Measurements from ENCODE around the gene BCL2L2.

The BCL2L2 gene

GRCh38 chr14:23356662-23357061 is 50.0 kb downstream of the BCL2L2 start:
- Histone ChIP-seq H3K4me3 (ENCODE audit: low read depth, low read length) (no peak overlapping the region), H3K9me3 (ENCODE audit: control insufficient read depth, insufficient read depth, low read depth, low read length) (no peaks in the 10 kb centered on the region), H3K36me3 (ENCODE audit: control insufficient read depth in 2 of 2, insufficient read depth in 1 of 2, low read length in 2 of 2) (no peaks in the 10 kb centered on the region), H3K27ac (ENCODE audit: extremely low read depth, low read depth, low read length) (no peak overlapping the region), H3K4me1 (ENCODE audit: control insufficient read depth, insufficient read depth, low read length) (no peaks in the 10 kb centered on the region)
- no peak for TF ChIP-seq SP3 (tag by site-specific recombination; IDR thresholded peaks at IDR 0.05)
- no peak for TF ChIP-seq KLF9 (tag by site-specific recombination; IDR thresholded peaks at IDR 0.05; ENCODE audit: low read depth)
- TF ChIP-seq ZNF398 (tag by site-specific recombination; IDR thresholded peaks at IDR 0.05), result no peak
- no peak for TF ChIP-seq ZNF518A (tag by site-specific recombination; conservative IDR thresholded peaks at IDR 0.05; ENCODE audit: low read depth)
- TF ChIP-seq ZNF223 (tag by site-specific recombination; IDR thresholded peaks at IDR 0.05), result no peak
- no peak for TF ChIP-seq ZNF585B (tag by site-specific recombination; IDR thresholded peaks at IDR 0.05)
- TF ChIP-seq ZSCAN4 (tag by site-specific recombination; IDR thresholded peaks at IDR 0.05), result no peak
- TF ChIP-seq ZNF341 (tag by site-specific recombination; IDR thresholded peaks at IDR 0.05; ENCODE audit: low read depth), result no peak
- TF ChIP-seq ZNF747 (tag by site-specific recombination; IDR thresholded peaks at IDR 0.05), result no peak
- no peak for TF ChIP-seq ZNF426 (tag by site-specific recombination; IDR thresholded peaks at IDR 0.05)
- no peak for TF ChIP-seq ZNF266 (tag by site-specific recombination; IDR thresholded peaks at IDR 0.05; ENCODE audit: low read depth)
- no peak for TF ChIP-seq ZNF830 (tag by site-specific recombination; IDR thresholded peaks at IDR 0.05; ENCODE audit: low read depth)
- TF ChIP-seq ZNF558 (tag by site-specific recombination; IDR thresholded peaks at IDR 0.05), result no peak
- TF ChIP-seq ZNF658 (tag by site-specific recombination; IDR thresholded peaks at IDR 0.05), result no peak
- no peak for TF ChIP-seq ZBTB20 (tag by site-specific recombination; IDR thresholded peaks at IDR 0.05)
- no peak for TF ChIP-seq HIC1 (tag by site-specific recombination; IDR thresholded peaks at IDR 0.05)
- TF ChIP-seq KLF16 (tag by site-specific recombination; IDR thresholded peaks at IDR 0.05), result no peak
- TF ChIP-seq ZSCAN5A (tag by site-specific recombination; IDR thresholded peaks at IDR 0.05), result no peak
- no peak for TF ChIP-seq KLF7 (tag by site-specific recombination; IDR thresholded peaks at IDR 0.05; ENCODE audit: borderline replicate concordance)
- POLR2A ChIA-PET, result no interaction called here
- CTCF ChIA-PET, result interaction anchor here (1.5 kb wide), 1 partner anchor 24 kb away, joined by 4 read pairs; no protein-coding TSS in a partner anchor

Measured in HEK293 (cell line).